ENCODE measurements around the gene KRT12.

The KRT12 gene

DNA sequence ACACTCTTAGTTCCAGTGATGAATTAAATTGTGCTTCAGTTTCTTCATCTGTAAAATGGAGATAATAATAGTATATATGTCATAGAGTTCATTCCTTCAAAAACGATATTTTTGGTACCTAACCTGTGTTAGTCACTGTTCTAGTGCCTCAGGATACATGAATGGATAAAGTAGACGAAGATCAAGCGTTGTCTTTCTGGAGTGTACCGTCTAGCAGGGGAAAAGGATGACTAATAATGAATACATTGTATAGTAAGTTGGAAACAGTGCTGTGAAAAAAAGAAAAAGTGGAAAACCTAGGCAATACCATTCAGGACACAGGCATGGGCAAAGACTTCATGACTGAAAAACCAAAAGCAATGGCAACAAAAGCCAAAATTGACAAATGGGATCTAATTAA lies 53.2 kb downstream of the KRT12 start:
- DNase-seq = no peak

DNA sequence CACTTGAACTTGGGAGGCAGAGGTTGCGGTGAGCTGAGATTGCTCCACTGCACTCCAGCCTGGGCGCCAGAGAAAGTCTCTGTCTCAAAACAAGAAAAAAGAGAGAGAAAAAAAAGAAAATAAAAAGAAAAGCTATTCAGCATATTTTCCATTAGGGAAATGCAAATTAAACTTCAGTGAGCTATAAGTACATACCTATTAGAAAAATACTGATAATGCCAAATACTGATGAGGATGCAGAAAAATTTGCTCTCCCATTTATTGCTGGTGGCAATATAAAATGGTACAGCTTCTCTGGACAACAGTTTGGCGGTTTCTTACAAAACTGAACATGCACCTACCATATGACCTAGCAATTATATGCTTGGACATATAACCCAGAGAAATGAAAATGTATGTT lies 54.4 kb downstream of the KRT12 start:
- DNase-seq = no peak

Measured in inflammatory macrophage (primary cell).